ENCODE results near the gene DLG5. TPM values are rescaled to one million over a fixed set of nuclear protein-coding genes. Genes with fewer than 3 reads are reported as not detected.

DLG5 gene
- total RNA-seq, 4 donors from 2014 or later: 40.6 to 134 (median 61.5) TPM

DNA sequence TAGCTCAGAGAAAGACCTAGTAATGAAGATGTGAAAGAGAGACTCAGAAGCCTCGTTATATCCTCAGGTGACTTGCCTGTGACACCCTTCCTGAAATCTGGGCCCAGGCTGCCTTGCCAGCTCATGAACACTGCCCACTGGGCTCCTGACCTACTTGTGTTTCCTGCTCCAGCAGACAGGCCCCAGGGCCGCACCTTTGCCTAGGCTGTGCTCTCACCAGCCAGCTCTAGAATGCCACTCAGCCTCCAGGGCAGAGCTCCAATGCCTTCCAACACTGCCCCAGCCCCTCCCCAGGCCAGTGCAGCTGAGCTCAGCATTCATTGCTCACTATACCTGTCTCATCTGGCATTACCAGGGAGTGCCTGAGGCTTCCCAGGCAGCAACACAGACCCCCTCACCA, 94.3 kb downstream of the DLG5 start:
- DNase-seq: no peak
- no peak overlapping the region for H3K27ac ChIP-seq
- H3K27me3 ChIP-seq: no peaks in the 10 kb centered on the region
- H3K4me1 ChIP-seq: peaks cover 0 to 8% (median 0%) of the 10 kb centered on the region in 4 donors
- H3K36me3 ChIP-seq: peaks cover 0 to 77% (median 0%) of the 10 kb centered on the region in 3 donors
- H3K9me3 ChIP-seq: no peaks in the 10 kb centered on the region
- H3K4me3 ChIP-seq: no peak overlapping the region
- no peak for TF ChIP-seq POLR2A (IDR thresholded peaks at IDR 0.05)
- no peak for TF ChIP-seq CTCF (IDR thresholded peaks at IDR 0.05)

- H3K4me1 ChIP-seq: no peaks in the 10 kb centered on the region
- peaks cover 0 to 70% (median 0%) of the 10 kb centered on the region in 3 donors for H3K36me3 ChIP-seq
- no peak overlapping the region for H3K4me3 ChIP-seq
- no peak for DNase-seq
- no peak overlapping the region for H3K27ac ChIP-seq
- no peaks in the 10 kb centered on the region for H3K9me3 ChIP-seq
- H3K27me3 ChIP-seq: no peaks in the 10 kb centered on the region
- TF ChIP-seq POLR2A (IDR thresholded peaks at IDR 0.05) (no peak), CTCF (IDR thresholded peaks at IDR 0.05) (no peak)
Measured at GRCh38 chr10:77829356-77829755, 97.2 kb downstream of the DLG5 start.

- Histone ChIP-seq H3K4me3 (no peak overlapping the region), H3K9me3 (no peaks in the 10 kb centered on the region), H3K36me3 (peaks cover 0 to 70% (median 0%) of the 10 kb centered on the region in 3 donors), H3K27ac (no peak overlapping the region), H3K27me3 (no peaks in the 10 kb centered on the region), H3K4me1 (no peaks in the 10 kb centered on the region)
- no peak for DNase-seq
- TF ChIP-seq CTCF (IDR thresholded peaks at IDR 0.05) (no peak), POLR2A (IDR thresholded peaks at IDR 0.05) (no peak)
Measured at GRCh38 chr10:77828377-77828776, 98.2 kb downstream of the DLG5 start.

DNA sequence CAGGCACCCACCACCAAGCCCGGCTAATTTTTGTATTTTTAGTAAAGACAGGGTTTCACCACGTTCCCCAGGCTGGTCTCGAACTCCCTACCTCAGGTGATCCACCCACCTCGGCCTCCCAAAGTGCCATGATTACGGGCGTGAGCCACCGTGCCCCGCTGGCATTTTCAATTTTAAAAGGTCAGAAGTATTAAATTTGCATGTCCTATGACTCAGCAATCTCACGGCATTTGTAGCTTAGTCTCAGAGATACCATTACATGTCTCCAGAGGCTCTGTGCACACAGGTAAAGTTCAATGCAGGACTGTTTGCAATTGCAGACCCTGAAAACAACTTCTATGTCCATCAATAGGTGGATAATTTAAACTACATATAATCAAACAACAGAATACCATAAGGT, 99.2 kb downstream of the DLG5 start:
- H3K4me1 ChIP-seq: no peaks in the 10 kb centered on the region
- H3K4me3 ChIP-seq: no peak overlapping the region
- peaks cover 0 to 66% (median 0%) of the 10 kb centered on the region in 3 donors for H3K36me3 ChIP-seq
- H3K9me3 ChIP-seq: no peaks in the 10 kb centered on the region
- no peak for TF ChIP-seq POLR2A (IDR thresholded peaks at IDR 0.05)
- TF ChIP-seq CTCF (IDR thresholded peaks at IDR 0.05): no peak
- no peaks in the 10 kb centered on the region for H3K27me3 ChIP-seq
- H3K27ac ChIP-seq: no peak overlapping the region
- no peak for DNase-seq

- no peak for TF ChIP-seq POLR2A (IDR thresholded peaks at IDR 0.05)
- no peak for TF ChIP-seq CTCF (IDR thresholded peaks at IDR 0.05)
- no peaks in the 10 kb centered on the region for H3K27me3 ChIP-seq
- DNase-seq: peak in 1 of 3 donors; percentile 12
- H3K4me1 ChIP-seq: no peaks in the 10 kb centered on the region
- peaks cover 0 to 67% (median 0%) of the 10 kb centered on the region in 3 donors for H3K36me3 ChIP-seq
- no peak overlapping the region for H3K27ac ChIP-seq
- H3K9me3 ChIP-seq: no peaks in the 10 kb centered on the region
- no peak overlapping the region for H3K4me3 ChIP-seq
Measured at GRCh38 chr10:77825965-77826364, 100.6 kb downstream of the DLG5 start.

GRCh38 chr10:77824908-77825307, 101.6 kb downstream of the DLG5 start:
- Histone ChIP-seq H3K4me3 (no peak overlapping the region), H3K4me1 (no peaks in the 10 kb centered on the region), H3K36me3 (peaks cover 0 to 67% (median 0%) of the 10 kb centered on the region in 3 donors), H3K27me3 (no peaks in the 10 kb centered on the region), H3K9me3 (no peaks in the 10 kb centered on the region), H3K27ac (no peak overlapping the region)
- DNase-seq: no peak
- TF ChIP-seq CTCF (IDR thresholded peaks at IDR 0.05) (no peak), POLR2A (IDR thresholded peaks at IDR 0.05) (no peak)

All from Peyer's patch (tissue), 4 donors.